Measurements from ENCODE around the gene ZFR.
A peak's percentile ranks its signal among the peaks of the same experiment; 100 is the strongest.
"Not testable (repeated sequence)": the region's sequence is repeated elsewhere in the genome, so short reads cannot be mapped to it uniquely, and the experiment has no call there.

The ZFR gene

DNA sequence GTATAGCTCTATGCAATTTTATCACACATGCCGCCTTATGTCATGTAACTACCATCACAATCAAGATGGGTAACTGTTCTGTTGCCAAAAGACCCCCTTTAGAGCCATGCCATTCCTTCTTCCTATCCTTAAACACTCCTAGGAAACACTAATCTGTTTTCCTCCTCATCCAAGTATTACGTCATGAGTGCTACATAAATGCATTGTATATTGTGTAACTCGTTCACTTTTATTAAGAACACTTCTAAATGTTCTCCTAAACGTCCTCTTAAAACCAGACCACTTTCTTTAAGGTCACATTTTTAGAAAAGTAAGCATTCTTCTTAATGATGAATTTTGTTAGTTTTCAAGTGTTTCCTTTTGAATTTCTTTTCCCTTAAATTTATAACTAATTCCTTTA lies 82.0 kb downstream of the ZFR start:
- DNase-seq = no peak

DNA sequence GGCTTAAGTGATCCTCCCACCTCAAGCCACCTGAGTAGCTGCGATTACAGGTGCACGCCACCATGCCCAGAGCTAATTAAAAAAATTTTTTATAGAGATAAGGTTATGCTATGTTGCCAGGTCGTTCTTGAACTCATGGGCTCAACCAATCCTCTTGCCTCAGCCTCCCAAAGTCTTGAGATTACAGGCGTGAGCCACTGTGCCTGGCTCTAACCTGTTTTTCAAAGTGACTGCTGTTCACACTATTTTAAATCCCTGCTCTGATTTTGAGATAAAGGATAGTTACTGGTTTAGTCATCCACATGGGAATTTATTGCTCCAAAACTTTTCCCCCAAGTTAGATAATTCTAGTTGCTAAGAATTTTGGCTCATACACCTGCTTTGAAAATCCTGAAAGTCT lies 83.6 kb downstream of the ZFR start:
- no peak for DNase-seq

DNA sequence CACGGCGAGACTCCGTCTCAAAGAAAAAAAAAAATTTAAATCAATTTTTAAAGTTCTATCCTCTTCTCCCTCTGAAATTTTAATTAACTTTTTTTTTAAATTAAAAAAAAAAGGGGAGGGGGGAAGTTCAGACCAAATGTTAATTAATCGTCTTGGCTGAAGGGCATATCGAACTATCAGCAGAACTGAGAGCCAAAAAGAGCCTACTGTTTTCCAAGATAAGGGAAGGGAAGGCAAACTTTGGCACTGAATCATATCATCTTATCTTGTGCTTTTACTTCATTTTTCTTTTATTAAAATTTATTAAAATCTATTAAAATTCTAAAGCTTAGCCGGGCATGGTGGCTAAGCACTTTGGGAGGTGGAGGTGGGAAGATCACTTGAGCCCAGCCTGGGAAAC lies 85.9 kb downstream of the ZFR start:
- DNase-seq = no peak

DNA sequence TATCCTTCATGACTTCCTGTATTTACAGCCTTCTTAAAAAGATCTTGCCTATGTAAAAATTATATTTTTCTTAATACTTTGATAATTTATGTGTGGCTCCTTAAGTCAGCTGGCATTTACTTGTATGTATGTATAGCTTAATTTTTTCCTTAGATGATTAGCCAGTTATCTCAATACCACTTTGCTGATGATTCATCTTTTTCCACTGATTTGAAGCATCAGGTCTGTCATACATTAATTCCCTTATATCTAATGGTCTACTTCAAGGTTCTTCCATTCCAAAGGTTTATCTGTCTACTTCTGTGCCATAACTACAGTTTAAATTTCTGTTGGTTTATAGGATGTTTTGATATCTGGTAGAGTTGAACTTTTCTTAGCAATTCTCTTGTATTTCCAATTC lies 86.9 kb downstream of the ZFR start:
- no peak for DNase-seq

DNA sequence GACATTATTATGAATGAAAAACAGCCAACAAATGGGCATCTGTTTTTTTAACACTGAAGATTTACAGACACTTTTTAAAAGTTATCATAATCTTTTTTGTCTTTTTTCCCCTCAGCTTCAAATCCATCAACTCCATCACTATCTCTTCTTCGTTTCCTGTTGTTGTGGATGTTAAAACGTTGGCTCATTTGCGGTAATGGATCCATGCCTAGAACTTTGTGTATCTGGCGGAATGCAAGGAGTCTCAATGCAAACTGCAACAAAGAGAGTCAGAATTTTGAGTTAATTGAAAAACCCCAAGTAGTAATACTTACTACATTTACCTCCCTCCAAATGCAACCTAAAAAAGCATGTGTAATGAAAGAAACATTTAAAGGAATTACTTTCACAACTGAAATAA lies 88.9 kb downstream of the ZFR start:
- no peak for DNase-seq

DNA sequence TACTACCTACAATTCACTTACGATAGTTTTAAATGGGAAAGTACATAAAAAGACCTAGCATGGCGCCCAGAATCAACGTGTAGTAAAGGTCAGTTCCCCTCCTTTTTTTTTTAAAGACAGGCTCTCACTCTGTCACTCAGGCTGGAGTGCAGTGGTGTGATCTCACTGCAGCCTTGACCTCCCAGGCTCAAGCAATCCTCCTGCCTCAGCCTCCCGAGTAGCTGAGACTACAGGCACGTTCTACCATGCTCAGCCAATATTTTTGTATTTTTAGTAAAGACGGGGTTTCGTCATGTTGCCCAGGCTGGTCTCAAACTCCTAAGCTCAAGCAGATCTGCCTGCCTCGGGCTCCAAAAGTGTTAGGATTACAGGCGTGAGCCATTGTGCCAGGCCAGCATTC lies 91.1 kb downstream of the ZFR start:
- DNase-seq = no peak

DNA sequence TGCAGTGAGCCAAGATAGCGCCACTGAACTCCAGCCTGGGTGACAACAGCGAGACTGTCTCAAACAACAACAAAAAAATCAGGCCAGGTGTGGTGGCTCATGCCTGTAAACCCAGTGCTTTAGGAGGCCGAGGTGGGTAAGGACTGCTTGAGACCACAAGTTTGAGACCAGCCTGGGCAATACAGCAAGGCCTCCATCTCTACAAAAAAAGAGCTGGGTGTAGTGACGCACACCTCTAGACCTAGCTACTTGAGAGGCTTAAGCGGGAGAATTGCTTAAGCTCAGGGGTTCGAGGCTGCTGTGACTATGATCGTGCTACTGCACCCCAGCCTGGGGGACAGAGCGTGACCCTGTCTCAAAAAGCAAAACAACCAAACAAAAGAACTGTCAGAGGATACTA lies 91.9 kb downstream of the ZFR start:
- no peak for DNase-seq

DNA sequence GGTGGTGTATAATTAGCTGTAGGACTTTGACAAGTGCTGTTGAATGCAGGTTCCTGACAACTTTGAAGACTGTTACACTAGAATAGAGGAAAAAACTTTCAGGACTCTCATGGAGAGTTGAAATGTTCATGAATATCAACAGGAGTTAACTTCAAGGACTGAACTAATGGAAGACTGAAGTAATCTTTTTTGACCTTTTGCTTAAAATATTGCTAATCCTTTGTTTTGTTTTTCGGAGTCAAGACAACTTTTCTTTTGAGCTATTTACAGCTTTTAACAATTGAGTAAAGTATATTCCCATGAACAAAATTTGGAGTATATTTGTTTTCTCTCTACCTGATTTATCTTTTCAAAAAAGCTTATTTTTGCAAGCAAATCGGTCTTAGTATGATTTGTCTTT lies 97.7 kb downstream of the ZFR start:
- DNase-seq = no peak

DNA sequence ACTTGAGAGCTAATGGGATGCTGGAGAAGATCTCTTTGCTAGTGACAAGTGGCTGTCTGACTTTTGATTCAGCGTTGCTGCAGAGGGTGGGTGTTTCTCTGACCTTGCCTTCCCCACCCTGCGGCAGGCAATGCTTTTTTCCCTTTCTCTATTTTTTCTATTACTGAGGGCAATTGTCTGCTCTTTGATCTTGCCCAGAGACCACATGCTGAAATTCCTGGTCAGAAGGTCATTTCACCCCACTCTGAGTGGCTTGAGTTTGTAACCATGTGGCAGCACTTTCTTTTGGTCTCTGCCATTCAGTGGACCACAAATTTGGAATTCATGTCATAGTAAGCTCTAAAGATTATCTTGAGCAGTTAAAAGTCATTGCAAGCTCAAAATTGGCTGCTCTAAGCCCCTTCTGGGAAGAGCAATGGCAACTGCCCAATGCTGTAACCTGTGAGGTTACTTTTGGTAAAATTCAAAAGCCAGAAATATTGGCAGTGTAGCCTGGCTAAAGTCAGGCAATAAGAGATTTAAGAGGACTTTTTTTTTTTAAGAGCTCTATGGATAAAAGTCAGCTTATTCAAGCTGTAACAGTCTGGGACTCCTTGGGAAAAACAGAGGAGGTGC lies 101.4 kb downstream of the ZFR start:
- DNase-seq = no peak

DNA sequence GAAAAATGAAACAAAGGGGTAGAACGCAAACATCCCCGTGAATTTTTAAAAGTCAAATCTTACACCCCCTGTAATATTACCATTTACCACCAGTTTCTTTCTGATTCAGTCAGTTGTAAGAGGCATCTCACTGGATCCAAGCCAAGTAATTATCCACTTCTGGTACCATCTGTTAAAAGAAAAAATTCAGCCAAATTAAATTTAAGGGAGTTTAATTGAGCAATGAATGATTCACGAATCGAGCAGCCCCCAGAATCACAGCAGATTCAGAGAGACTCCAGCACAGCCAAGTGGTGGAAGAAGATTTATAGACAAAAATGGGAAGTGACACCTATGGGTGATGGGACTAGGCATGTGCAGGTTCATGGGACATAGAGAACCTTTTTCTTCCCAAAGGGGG lies 101.9 kb downstream of the ZFR start:
- no peak for DNase-seq

DNA sequence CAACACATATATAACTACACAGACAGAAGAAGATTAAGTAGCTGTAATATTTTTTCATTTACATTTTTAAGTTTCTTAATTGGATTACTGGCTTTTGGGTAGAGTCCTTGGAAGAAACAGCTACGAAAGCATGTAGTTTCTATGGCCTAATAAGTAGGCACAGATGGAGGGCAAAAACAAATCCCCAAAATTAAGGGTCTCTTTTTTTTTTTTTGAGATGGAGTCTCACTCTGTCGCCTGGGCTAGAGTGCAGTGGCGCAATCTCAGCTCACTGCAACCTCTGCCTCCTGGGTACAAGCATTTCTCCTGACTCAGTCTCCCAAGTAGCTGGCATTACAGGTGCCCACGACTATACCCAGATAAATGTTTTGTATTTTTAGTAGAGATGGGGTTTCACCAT lies 104.7 kb downstream of the ZFR start:
- DNase-seq = no peak

DNA sequence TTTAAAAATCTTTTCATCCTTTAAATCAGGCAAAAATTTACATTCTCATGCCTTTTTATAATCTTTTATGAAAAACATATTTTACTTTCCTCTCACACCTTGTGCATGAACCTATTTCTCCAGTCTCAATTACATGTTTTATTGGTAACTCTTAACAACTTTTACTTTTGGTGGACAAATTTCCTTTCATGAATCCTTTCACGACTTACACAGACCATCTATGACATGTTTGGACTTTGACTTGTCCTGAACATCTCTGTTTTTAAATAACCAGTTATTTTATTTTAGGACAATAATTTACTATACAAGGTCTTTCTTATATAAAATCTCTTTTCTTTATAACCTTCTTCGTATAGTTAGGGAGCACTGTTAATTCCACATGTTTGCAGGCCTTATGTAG lies 105.3 kb downstream of the ZFR start:
- DNase-seq = no peak

DNA sequence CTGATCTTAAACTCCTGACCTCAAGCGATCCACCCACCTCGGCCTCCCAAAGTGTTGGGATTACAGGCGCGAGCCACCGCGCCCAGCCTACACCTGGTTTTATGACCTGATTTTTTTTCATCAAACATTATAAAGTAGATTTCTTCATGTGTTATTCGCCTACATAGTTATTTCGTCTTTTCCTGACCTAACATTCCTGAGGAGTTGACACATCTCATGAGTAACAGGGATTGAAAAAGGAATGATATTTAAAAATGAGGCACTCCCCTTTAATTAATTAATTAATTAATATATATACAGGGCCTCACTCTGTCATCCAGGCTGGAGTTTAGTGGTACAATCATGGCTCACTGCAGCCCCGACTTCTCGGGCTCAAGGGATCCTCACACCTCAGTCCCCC lies 111.6 kb downstream of the ZFR start:
- no peak for DNase-seq

DNA sequence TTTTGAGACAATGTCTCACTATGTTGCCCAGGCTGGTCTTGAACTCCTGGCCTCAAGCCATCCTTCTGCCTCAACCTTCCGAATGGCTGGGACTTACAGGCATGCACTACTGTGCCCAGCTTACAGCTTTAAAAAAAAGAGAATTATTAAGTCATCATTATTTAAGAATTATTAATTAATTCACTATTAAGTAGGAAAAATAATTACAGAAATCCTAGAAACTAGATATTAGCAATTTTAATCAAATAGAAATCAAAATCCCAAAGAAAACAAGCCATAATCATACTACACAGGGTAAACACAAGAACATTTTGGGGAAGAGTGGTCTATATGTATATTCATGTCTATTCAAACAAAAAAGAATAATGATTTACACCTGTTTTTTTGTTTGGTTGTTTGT lies 112.2 kb downstream of the ZFR start:
- DNase-seq = no peak

DNA sequence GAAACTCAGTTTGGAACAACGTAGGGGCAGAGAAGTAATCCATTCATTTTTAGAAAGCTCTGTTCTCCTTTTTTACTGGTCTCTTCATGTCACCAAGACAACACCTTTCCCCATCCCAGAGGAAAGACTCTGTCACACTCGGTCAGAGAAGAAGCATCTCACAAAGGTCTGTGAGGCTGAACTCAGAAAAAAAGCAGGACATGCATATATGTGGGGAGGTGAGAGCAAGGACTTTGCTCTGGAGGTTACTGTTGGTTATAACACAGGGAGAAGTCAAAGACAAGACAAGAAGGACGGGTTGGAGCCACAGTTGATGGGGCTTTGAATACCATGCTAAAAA lies 112.6 kb downstream of the ZFR start:
- no peak for DNase-seq

DNA sequence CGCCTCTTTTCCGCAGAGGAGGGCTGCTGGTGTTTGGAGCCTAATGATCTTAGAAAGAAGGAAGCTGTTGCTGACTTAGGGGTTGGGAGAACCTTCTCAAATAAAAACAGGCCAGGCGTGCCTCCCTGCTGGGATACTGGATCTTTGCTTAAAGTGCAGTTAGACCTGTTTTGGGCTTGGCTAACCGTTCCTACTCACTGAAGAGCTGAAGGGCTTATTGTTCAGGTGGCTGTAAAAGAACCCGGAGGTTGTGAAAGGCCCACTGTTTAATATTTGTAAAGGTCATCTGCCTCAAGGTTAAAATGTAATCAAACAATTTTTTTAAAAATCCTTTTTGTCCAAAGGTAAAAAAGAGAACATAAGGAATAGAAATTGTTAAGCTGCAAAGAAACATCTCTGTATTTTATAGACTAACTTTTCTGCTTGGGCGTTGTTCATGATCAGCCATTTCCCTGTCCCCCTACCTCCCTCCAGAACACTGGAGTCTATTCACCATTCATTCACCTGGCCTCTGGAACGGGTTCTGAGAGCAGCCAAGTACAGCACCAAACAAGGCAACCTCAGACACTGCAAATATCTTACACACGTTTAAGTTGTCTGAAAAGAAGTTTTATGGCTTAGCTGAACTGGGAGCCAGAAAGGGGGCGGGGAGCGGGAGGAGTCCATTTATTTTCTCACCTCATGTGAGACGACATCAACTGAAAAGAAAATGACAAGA lies 113.2 kb downstream of the ZFR start:
- peak; percentile 29 for DNase-seq

DNA sequence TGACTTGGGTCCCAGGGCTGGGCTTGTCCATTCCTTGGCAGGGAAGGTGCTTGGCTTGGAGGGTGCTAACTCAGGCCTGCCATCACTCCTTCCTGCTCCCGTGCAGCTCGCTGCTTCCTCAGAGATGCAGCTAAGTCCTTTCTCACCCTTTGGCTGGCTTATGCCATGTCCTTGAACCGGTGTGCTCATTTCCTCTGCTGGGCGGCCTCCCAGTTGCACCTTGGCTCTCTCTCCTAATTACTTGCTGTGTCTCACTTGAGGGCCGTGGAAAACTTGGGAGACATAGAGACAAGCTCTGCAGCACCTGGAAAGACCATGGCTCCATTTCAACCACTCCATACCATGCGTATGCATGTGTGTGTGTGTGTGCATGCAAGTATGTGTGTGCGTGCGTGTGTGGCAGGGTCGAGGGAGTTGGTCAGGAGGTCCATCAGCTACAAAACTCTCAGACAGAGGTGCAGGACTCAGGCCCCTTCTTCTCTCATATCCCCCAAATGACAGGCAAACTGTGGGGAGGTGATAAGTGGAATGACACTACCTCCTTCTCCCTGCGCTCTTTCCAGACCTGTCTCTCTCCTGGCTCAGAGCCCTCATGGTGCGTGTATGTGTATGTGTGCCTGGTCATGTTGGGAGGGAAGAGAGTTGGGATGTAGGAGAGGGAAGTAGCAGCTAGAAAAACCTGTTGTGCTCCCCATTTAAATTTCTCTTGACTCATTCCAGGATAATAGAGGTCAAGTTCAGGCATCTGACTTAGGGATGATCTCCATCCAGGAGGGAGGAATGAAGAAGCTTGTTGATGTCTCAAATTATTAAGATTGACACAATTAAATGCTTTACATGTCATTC lies 114.2 kb downstream of the ZFR start:
- DNase-seq = no peak

DNA sequence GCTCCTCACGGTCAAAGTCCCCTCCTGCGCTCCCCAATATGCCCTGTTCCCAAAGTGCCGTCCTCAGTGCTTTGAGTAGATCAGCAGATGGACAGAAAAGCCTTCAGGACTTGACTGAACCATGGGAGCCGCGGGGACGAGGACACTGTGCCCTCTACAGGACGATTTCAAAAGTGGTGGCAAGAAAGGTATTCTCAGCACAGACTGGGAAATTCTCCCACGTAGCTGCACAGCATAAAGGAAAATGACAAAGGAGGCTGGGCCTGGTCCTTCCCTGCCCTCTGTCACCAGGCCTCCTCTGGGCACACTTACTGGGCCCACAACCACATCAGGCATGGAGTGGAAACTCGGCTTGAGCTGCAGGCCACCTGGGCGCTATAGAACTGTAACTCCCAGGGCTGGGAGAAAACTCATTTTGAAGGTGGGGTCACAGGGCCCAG lies 115.1 kb downstream of the ZFR start:
- no peak for DNase-seq

DNA sequence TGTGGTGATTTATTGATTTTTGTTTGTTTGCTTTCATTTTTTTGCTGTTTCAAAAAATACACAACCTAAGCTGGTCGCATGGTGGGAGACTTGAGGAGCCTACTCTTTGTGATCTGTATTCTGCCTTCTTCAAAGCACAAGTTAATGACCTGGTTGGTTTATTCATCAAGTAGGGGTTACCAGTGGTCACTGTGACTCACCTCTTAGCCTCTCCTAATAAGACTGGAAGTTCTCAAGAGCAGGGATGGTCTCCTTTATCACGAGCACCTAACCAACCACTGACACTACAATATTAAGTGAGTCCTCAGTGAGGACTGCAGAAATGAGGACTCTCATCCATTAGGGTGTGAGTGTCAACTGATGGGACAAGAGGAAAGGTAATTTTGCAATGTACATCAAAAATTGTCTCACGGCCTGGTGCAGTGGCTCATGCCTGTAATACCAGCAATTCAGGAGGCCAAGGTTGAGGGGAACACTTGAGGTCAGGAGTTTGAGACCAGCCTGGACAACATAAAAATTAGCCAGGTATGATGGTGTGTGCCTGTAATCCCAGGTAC lies 118.2 kb downstream of the ZFR start:
- DNase-seq = no peak

DNA sequence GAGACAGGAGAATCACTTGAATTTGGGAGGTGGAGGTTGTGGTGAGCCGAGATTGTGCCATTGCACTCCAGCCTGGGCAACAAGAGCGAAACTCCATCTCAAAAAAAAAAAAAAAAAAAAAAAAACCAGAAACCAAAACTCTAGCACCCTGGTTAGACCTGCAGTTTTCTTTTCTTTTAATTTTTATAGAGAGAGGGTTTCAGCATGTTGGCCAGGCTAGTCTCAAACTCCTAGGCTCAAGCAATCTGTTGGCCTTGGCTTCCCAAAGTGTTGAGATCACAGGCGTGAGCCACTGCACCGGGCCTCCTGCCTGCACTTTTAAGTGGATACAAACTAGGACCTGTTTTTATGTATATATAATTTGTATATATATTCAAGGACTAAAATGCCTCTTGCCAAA lies 118.9 kb downstream of the ZFR start:
- DNase-seq = no peak

DNA sequence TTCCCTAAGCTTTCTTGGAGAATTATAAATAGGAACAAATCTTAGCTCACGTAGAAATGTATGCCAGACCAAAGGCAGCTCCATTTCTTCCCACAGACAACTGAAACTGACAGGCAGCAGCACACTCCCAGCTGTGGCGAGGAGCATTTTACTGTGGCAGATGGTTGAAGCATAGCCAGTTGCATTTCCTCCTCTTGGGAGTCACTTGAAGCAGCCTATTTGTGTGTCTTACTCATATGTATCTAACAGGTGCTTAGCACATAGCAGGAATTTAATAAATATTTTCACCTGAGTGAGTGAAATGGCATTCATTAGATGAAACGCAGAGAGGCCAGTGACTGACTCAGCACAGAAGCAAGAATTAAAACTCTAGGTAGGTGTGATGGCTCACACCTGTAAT lies 119.5 kb downstream of the ZFR start:
- DNase-seq = no peak

DNA sequence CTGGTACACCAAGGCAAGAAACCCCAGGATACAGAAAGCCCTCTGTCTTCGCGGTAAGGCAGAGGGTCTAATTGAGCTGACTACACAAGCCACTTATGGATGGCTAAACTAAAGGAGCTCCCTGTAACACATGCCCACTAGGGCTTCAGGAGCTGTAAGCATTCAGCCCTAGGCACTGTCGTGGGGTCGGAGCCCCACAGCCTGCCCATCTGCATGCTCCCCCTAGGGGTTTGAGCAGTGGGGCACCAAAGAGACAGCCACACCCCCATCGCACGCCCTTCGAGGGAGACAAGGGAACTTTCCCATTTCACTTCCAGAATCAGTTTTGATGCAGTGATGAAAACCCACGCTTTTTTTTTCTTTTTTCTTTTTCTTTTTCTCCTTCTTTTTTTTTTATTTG lies 120.8 kb downstream of the ZFR start:
- DNase-seq = no peak

DNA sequence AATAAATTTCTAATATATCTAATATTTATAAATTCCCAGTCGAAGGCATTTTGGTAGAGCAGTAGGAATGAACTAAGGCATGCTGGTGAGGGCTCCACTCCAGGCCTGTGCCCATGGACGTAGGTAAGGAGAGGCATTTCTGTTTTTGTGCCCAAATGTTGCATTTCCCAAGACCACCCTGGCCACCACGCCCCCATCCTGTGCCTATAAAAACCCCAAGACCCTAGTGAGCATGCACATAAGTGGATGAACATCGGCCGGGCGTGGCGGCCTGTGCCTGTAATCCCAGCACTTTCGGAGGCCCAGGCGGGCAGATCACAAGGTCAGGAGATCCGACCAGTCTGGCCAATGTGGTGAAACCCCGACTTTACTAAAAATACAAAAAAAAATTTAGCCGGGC lies 121.7 kb downstream of the ZFR start:
- DNase-seq = no peak

DNA sequence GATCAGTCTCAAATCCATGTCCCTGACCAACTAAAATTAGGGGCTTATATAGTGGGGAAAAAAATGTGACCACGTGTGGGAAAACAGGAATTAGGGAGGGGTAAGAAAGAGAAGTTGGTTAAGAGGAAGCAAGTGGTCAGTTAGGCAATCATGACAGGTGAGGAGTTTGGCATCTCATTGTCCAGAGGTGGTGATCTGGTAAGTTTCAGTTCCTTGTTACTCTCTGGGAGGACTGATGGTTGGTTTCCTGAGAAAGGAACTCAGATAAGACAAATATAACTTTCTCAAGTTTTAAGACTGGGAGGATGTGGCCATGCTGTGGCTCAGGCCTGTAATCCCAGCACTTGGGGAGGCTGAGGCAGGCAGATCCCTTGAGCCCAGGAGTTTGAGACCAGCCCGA lies 122.8 kb downstream of the ZFR start:
- not testable (repeated sequence) for DNase-seq
